ENCODE data around the gene NFATC1.

Gene NFATC1

GRCh38 chr18:79405019-79405780 lies 9.5 kb downstream of the NFATC1 start:
- H3K27ac ChIP-seq: peak overlapping the region in 1 of 2 donors; percentile 90
- no peak overlapping the region for H3K4me3 ChIP-seq
- no peak for DNase-seq (ENCODE audit: low spot score)

GRCh38 chr18:79405781-79406575 lies 10.2 kb downstream of the NFATC1 start:
- no peak for DNase-seq (ENCODE audit: low spot score)
- TF ChIP-seq, protein P1, sequence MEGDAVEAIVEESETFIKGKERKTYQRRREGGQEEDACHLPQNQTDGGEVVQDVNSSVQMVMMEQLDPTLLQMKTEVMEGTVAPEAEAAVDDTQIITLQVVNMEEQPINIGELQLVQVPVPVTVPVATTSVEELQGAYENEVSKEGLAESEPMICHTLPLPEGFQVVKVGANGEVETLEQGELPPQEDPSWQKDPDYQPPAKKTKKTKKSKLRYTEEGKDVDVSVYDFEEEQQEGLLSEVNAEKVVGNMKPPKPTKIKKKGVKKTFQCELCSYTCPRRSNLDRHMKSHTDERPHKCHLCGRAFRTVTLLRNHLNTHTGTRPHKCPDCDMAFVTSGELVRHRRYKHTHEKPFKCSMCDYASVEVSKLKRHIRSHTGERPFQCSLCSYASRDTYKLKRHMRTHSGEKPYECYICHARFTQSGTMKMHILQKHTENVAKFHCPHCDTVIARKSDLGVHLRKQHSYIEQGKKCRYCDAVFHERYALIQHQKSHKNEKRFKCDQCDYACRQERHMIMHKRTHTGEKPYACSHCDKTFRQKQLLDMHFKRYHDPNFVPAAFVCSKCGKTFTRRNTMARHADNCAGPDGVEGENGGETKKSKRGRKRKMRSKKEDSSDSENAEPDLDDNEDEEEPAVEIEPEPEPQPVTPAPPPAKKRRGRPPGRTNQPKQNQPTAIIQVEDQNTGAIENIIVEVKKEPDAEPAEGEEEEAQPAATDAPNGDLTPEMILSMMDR (IDR thresholded peaks at IDR 0.05): no peak
- no peak overlapping the region for H3K4me3 ChIP-seq
- H3K27ac ChIP-seq: peak overlapping the region; percentile 50 to 90

More at GRCh38 chr18:79405019-79405780, 9.5 kb downstream of the NFATC1 start:
- TF ChIP-seq, protein P1 (IDR thresholded peaks at IDR 0.05): no peak

- TF ChIP-seq, protein P1 (IDR thresholded peaks at IDR 0.05): no peak
- Histone ChIP-seq H3K4me3 (no peak overlapping the region), H3K27ac (peak overlapping the region in 1 of 2 donors; percentile 90)
- DNase-seq (ENCODE audit: low spot score): no peak
These were observed 11.0 kb downstream of the NFATC1 start for GRCh38 chr18:79406708-79407107.

GRCh38 chr18:79409313-79409712 lies 13.6 kb downstream of the NFATC1 start:
- TF ChIP-seq, protein P1 (IDR thresholded peaks at IDR 0.05): no peak
- DNase-seq (ENCODE audit: low spot score): no peak
- Histone ChIP-seq H3K4me3 (no peak overlapping the region), H3K27ac (no peak overlapping the region)

GRCh38 chr18:79410171-79410641 lies 14.5 kb downstream of the NFATC1 start:
- TF ChIP-seq, protein P1 (IDR thresholded peaks at IDR 0.05): no peak
- Histone ChIP-seq H3K27ac (no peak overlapping the region), H3K4me3 (no peak overlapping the region)
- DNase-seq (ENCODE audit: low spot score): no peak

DNA sequence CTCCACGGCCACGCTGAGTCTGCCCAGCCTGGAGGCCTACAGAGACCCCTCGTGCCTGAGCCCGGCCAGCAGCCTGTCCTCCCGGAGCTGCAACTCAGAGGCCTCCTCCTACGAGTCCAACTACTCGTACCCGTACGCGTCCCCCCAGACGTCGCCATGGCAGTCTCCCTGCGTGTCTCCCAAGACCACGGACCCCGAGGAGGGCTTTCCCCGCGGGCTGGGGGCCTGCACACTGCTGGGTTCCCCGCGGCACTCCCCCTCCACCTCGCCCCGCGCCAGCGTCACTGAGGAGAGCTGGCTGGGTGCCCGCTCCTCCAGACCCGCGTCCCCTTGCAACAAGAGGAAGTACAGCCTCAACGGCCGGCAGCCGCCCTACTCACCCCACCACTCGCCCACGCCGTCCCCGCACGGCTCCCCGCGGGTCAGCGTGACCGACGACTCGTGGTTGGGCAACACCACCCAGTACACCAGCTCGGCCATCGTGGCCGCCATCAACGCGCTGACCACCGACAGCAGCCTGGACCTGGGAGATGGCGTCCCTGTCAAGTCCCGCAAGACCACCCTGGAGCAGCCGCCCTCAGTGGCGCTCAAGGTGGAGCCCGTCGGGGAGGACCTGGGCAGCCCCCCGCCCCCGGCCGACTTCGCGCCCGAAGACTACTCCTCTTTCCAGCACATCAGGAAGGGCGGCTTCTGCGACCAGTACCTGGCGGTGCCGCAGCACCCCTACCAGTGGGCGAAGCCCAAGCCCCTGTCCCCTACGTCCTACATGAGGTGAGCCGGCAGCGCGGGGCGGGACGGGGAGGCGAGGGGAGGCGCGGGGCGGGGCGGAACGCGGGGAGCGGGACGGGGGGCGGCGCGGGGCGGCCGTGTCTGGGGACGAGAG lies 15.2 kb downstream of the NFATC1 start:
- no peak overlapping the region for H3K4me3 ChIP-seq
- TF ChIP-seq, protein P1 (IDR thresholded peaks at IDR 0.05): no peak
- DNase-seq (ENCODE audit: low spot score): no peak
- no peak overlapping the region for H3K27ac ChIP-seq

All from coronary artery (tissue), 2 donors.